Stimulated activated CD4-positive, alpha-beta T cell treated with anti-CD3 and anti-CD28 coated beads, Interleukin-12 subunit alpha, Interleukin-12 subunit beta, amount 100 ng/mL, for 24 hours (primary cell): ENCODE measurements around the gene ECHS1.
"Not testable (repeated sequence)": the region's sequence is repeated elsewhere in the genome, so short reads cannot be mapped to it uniquely, and the experiment has no call there.

ENCODE experiments used
- DNase-seq, 2 experiments: peaks; one replicate each; pipeline ENCODE4 v3.0.0-alpha.2; 2020; ENCODE audit warnings: low read depth in 2 of 2

Gene ECHS1

DNA sequence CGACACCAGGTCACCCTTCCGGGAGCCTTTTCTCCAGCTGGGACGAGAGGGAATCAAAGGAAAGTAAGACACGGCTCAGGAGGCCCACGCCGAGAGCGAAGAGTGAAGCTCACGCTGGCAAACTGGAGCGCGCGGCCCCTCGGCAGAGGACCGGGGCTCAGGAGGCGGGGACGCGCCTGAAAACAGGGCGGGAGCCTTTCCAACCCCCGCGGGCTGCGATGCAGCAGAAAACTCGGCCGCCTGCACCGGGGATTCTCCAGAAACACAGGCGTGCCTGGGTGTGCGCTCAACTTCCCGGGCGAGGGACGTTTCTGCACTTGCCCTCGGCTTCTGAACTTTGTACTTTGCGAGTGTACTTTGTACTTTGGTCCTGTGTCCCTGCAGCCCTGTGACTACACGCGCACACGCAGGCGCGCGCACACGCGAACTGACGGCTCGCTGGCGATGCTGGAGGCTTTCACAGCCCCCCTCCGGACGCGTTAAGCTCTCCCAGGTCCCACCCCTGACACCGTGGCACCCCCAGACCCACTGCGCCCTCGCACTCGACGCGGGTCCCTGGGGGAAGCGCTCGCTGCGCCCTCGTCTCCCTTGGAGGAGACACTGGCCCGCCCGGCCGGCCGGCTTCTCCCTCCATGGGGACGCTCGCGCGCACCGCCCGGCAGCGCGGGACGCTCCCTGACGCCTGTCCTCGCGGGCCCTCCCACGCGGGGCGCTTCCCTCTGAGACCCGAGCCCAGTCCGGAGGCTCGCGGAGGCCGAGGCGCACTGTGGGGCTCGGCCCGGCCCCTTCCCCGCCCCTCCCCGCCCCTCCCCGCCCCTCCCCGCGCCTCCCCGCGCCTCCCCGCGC lies 5.3 kb upstream of the ECHS1 start:
- DNase-seq, result no peak

DNA sequence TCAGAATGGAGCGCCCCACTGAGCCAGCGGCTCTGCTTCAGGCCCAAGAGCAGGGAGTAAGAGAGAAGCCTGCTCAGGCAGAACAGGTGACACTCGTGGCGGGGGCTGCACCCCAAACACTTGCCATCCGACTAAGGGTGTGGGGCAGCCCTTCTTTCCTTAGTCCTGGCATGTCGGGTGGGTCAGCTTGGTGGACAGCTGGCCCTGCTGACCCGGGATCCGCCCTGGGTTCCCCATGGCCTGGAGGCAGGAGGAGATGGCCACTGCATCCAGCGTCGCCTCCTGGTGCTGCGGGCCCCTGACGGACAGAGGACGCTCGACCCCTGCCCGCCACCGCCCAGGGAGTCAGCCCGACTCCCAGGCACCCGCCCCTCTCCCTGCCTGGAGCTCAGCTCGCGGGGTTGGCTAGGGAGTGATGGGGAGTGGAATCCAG lies 4.7 kb upstream of the ECHS1 start:
- no peak for DNase-seq

DNA sequence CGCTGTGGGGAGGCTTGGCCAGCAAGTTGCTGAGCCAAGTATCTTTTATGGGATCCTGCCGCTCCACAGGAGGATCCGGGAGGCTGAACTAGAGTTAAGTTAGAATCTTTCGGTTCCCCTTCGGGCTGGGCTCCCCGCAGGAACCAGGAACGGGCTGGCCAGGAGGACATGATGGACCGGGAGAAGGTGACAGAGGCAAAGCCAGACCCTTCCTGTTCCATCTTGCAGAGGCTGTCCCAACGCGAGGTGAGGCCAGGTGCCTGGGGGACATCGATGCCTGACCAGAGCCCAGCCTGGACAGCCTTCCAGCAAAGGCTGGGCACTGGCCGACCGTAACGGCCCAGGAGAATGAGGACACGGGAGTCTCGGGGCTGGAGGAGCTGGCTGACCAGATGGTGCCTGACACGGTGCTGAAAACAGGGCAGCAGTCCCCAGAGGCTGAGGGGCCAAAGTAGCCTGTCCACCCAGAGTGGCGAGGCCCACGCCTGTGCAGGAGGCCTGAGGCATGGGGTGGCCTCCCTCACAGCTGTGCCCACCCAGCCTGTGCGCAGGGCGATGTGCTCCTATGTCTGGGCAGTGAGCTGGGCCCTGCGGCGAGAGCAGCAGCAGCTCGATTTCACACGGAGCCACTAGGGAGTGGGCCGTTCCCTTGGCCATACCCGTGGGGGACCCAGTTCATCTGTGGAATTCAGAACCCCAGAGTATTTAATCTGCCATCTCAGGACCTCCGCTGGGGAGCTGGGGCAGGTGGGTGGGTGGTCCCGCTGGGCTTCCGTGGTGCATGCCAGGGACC lies 4.1 kb upstream of the ECHS1 start:
- no peak for DNase-seq

DNA sequence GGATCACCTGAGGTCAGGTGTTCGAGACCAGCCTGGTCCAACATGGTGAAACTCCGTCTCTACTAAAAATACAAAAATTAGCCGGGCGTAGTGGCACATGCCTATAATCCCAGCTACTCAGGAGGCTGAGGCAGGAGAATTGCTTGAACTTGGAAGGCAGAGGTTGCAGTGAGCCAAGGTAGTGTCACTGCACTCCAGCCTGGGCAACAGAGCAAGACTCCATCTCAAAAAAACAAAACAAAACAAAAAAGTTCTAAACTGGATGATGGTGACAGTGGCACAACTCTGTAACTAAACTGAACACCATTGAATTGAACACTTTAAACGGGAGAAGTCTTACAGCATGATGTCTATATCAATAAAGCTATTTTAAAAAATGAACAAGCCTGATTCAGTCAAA lies 3.0 kb upstream of the ECHS1 start:
- DNase-seq, result not testable (repeated sequence)

DNA sequence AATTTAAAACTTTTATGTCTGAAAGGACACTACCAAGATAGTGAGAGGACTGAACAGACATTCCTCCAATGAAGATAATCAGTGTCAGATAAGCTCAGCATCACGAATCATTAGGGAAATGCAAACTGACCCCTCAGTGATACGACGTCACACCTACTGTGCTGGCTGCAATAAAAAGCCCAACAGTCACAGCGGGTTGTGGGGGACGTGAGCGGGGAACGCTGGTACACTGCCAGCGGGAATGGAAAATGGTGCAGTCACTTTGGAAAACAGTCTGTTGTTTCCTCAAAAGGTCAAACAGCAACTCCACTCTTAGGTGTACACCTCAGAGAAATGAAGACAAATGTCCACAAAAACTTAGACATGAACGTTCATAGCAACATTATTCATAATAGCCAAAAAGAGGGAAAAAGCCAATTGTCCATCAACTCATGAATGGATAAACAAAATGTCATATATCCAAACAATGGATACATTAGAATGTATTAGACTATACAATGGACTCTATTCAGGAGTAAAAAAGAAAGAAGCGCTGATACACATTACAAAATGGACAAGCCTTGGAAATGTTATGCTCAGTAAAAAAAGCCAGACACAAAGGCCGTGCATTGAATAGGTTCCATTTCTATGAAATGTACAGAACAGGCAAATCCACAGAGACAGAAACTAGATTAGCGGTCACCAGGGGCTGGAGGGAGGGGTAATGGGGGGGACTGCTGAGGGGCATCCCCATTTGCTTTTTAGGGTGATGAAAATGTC lies 2.4 kb upstream of the ECHS1 start:
- DNase-seq, result no peak

DNA sequence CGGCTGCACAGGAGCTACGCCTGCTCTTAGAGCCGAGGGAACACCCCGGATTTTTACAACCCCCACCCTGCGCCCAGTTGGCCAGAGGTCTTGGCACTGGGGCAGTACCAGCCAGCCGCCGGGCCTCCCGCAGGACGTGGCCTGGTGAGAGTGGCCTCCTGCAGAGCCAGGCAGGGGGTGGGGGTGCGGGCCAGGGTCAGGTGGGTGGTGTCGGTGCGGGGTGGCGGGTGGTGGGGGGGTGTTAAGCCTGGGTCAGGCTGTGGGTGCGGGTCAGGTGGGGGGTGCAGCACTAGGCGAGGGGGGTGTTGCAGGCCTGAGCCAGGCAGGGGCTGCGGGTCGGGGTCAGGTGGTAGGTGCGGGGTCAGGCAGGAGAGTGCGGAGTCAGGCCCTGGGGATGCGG lies 647 bp downstream of the ECHS1 start:
- DNase-seq, result no peak

DNA sequence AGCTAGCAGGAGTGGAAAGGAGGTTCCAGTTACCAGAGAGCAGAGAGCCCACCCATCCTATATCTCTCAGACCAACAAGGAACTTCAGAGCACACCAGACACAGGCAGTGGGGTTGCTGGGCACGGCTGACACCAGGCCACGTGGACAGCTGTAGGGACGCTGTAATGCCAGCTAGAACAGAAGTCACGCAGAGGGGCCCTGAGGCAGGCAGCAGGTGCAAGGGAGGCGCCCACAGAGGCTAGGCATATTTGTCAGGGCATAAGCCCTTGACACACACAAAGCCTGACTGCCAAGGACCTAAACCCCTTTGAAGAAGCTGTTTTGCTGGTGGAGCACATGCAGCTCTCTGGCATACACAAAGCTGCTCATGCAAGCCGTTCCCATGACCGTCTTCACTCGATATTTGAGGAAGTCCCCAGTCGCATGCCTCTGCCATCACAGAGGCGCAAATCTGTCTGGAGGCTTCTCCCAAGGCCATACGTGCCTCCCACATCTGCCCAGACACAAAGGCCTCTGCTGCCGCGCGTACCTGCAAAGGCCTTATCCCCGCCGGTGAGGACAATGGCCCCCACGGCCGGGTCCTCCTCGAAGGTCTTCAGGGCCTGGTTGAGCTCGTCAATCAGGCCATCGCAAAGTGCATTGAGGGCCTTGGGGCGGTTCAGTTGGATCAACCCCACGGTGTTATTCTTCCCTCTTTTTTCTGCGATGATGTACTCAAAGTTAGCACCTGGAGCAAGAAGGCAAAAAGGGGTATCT lies 2.9 kb downstream of the ECHS1 start:
- DNase-seq, result no peak

DNA sequence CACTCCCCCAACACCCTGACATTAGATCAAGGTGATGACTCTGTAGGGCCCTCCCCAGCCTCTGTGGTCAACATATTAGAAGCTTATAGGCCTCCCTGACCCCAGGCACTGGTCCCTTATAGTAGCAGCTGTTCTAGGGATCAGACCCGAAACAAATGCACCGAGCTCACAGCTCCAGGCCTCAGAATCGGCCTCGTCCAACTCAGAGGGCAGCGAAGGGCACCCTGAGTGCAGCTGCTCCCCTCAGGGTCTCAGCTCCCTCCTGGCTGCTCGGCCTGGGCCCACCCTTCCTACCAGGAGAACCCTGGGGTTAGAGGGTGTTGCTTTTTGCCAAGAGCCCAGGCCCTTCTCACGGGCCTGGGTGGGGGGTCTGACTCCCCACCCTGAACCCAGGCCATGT lies 5.0 kb downstream of the ECHS1 start:
- DNase-seq, result no peak

DNA sequence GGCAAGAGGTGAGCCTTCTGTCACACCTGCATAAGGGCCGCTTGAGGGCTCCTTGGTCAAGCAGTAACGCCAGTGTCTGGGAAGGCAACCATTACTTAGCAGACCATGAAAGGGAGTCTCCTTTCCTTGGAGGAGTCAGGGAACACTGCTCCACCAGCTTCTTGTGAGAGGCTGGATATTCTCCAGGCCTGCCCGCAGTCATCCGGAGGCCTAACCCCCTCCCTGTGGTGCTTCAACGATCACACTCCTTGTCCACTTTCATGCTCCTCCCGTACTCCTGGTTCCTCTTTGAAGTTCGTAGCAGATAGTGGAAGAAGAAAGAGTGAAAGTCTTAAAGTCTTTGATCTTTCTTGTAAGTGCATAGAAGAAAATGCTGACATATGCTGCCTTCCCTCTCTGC lies 5.7 kb downstream of the ECHS1 start:
- DNase-seq, result not testable (repeated sequence)

DNA sequence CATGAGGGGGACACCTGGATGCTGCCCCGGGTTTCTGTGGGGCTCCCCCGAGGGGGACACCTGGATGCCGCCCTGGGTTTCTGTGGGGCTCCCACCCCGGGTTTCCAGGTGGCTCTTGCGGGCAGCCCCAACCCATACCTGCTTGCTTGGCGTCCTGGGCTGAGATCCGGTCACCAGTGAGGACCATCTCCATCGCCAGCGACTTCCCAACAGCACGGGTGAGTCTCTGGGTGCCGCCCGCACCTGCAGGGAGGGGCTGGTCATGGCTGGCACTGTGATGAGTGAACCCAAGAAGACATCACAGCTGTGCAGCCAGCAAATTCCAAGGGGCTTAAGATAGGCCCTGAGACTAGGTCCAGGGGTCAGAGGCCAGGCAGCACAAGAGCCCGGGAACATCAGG lies 6.4 kb downstream of the ECHS1 start:
- no peak for DNase-seq

DNA sequence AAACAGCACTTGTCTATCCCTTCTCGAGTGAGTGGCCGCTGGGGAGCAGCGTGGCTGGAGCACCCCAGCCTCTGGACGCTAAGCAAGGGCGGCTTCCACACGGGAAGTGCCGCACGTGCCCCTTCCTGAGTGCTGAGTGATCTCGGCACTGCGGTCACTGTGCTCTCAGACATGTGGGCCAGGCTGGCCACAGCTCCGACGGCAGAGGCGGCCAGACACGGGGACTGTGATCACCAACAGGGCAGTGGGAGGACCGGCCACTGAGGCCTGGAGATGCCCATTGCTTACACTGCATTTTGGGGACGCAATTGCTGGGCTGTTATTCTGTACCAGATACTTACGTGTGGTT lies 7.0 kb downstream of the ECHS1 start:
- DNase-seq, result no peak

DNA sequence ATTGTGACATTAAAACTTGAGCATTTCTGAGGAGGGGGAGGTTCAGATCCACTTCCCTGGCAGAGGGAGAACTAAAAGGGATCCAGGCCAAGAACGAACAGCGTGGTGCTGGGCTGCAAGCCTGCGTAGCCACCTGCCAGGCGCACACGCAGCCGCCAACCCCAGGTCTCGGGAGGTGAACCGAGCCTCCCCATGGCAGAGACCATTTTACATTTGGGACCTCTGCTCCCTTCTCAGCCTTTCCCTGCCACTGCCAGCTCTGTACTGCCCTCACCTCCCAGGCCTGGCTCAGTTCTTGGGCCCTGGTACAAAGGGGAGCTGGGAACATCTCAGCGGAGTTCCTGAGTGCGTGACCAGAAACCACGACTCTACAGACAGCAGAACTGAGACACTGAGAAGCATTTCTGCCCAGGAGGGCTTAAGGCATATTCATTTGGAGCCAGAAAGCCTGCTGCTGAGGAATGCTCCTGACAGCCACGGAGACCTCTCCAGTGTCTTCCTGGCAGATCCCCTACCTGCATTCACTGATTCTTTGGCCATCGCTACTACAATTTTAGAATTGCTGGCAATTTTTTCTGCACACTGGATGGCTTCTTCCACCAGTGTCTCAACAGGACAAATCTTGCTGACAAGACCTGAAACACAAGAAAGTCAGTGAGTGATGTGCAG lies 7.6 kb downstream of the ECHS1 start:
- no peak for DNase-seq

DNA sequence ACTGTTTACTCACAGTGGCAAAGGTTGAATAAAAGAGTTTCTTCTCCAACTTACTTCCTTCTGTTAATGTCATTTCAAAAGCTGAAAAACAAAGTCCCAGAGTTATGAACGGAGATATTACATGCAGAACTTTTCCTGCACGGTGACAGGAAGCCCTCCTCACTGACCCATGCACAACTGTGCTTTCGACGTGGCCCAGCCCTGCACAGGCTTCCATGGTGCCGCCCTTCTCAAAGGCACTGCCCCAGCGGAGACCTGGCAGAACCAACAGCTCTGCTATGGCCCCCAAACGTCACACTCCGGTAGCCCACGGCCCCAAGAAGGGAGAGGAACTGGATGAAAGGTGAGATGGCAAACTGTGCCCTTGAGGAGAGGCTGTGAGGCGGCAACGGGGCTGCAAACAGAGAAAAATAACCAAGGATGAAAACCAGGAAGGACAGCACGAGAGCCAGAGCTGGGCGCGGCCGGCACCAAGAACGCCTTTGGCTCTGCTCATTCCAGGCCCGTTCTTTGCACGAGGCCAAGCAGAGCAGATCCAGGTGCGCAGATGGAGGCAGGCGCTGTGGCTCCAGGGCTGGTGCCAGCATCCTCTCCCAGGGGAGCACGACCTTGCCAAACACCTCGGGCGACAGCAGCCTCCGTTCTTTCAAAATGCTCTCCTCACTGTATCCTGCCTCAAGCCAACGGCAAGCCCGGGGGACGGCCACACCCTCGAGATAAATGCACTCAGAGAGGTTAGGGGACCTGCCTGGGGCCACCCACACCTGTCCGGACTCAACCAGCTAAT lies 8.3 kb downstream of the ECHS1 start:
- DNase-seq, result no peak

DNA sequence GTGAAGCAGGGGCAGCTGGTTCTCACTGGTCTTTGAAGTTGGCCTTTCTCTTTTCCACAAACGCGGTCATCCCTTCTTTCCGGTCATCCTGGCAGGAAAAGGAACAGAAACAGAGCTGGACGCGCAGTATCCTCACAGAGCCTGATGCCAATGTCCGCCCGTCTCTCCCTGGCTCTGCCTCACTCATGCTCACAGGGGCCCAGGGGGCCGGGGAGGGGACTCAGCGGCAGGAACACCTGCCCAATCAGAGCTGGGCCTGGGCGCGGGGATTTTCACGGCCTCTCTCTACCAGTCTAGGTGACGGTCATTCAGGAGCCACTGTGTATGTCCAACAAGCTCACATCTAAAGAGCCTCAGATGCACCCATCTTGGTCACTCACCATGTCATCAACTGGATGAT lies 10.3 kb downstream of the ECHS1 start:
- no peak for DNase-seq

DNA sequence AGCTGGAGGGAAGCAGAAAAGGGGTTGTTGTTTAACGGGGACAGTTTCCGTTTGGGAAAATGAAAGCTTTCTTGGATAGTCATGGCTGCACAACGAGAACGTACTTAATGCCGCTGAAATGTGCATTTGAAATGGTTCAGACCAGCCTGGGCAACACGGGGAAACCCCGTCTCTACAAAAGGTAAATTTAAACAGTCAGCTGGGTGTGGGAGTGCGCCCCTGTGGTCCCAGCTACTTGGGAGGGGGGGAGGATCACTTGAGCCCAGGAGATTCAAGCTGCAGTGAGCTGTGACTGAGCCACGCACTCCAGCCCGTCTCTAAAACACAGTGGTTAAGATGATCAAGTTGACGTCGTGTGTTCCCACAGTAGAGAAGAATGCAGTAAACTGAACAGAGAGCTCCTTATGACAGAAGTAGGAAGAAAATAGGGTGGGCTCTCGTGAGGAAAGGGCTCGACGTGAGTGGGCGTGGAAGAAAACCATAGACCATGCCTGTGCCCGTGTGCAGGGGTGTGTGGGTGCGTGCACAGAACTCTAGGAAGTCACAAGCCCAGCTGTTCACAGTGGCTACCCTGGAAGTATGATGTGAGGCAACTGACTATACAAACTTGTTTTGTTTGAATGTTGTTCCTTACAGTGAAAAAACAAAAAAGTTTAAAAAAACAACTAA lies 11.2 kb downstream of the ECHS1 start:
- DNase-seq, result no peak

DNA sequence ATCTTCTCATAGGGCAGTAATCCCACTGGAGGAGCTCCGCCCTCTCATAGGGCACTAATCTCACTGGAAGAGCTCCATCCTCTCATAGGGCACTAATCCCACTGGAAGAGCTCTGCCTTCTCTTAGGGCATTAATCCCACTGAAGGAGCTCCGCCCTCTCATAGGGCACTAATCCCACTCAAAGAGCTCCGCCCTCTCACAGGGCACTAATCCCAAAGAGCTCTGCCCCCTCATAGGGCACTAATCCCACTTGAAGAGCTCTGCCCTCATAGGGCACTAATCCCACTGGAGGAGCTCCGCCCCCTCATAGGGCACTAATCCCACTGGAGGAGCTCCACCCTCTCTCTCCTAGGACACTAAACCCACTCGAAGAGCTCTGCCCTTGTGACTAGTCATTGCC lies 11.9 kb downstream of the ECHS1 start:
- DNase-seq, result no peak

DNA sequence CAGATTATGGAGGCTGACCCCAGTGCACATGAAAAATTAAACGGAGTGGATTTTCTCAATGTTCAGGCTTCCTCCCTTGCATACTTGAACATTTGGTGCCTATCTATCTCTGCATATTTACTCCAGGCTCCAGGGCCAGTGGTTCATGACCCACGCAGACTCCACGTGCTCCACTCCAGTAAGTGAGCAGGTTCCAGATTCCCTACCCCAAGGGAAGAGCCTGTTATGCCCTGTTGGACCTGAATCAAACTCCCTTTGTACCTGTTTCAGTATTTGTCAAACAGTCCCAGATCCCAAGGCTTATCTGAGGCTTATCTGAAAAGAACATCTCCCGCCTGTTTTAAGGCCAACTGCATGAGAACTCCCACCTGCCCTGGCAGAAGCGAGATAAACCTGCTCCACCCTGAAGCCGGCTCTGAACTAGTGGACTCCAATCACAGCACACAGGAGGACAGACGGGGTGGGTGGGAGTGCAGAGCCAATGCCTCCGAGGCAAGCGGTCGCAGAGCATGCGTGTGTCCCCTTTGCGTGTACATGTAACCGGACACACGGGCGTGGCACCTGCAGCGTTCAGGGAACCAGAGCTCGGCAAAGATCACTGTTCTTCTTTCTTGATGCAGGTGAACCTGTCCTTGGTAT lies 13.1 kb downstream of the ECHS1 start:
- DNase-seq, result no peak

DNA sequence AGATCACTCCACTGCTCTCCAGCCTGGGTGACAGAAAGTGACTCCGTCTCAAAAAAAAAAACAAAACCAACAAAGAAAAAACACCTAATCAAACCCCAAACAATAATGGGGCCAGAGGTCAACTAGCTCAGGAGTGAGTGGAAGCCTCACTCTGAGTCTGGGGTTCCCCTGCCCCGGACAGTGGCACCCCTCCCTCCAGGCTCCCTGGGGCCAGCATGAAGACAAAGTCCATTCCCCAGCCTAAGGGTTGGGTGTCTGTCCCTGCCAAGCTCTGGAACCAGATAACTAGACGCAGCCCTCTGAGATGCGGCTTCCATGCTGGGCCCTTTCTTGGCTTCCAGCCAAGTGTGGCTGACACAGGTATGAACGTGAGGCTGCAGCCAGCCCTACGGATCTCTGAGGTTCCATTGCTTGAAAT lies 13.6 kb downstream of the ECHS1 start:
- DNase-seq, result no peak

DNA sequence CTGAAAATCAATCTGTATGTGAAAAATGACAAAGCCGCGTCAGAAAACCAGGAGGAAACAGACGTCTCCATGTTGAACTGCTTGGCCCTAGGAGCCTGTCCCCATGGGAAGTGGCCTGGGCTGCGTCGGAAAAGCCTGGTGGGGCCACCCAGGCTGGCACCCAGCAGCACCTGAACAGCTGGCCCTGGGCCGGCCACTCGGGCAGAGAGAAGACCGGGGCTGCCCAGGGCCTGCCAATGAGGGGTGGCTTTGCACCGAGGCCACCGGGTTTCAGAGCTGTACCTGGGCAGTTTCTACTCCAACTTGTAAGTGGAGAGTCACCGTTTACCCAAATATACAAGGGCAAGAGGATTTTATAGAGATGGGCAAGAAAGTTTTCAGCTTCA lies 14.2 kb downstream of the ECHS1 start:
- DNase-seq, result no peak
